IPS-NIHi7 (cell line): ENCODE results near the gene IRF2BPL.
"Not testable (repeated sequence)": the region's sequence is repeated elsewhere in the genome, so short reads cannot be mapped to it uniquely, and the experiment has no call there.

Experiments used
- DNase-seq: peaks from one replicate; pipeline ENCODE4 v3.0.0; 2012; ENCODE audit warnings: mixed read lengths; ENCODE audit errors: extremely low spot score

The IRF2BPL gene

GRCh38 chr14:77033622-77034589 lies 5.4 kb upstream of the IRF2BPL start:
- DNase-seq: peak; percentile 87

- DNase-seq: peak; percentile 68
Measured at GRCh38 chr14:77032844-77033621, 4.5 kb upstream of the IRF2BPL start.

GRCh38 chr14:77032491-77032843 lies 4.0 kb upstream of the IRF2BPL start:
- DNase-seq: no peak

- no peak for DNase-seq
Measured at GRCh38 chr14:77031759-77032490, 3.4 kb upstream of the IRF2BPL start.

- DNase-seq: no peak
Measured at GRCh38 chr14:77027538-77028383, 747 bp downstream of the IRF2BPL start.

GRCh38 chr14:77026930-77027537 lies 1.5 kb downstream of the IRF2BPL start:
- no peak for DNase-seq

- no peak for DNase-seq
Measured at GRCh38 chr14:77026166-77026929, 2.2 kb downstream of the IRF2BPL start.

- no peak for DNase-seq
Measured at GRCh38 chr14:77025744-77026165, 2.8 kb downstream of the IRF2BPL start.

- peak; percentile 85 for DNase-seq
Measured at GRCh38 chr14:77024171-77024691, 4.3 kb downstream of the IRF2BPL start.

- DNase-seq: peak; percentile 66
Measured at GRCh38 chr14:77023001-77023996, 5.2 kb downstream of the IRF2BPL start.

- DNase-seq: no peak
Measured at GRCh38 chr14:77022236-77022852, 6.2 kb downstream of the IRF2BPL start.

- DNase-seq: not testable (repeated sequence)
Measured at GRCh38 chr14:77021424-77021823, 7.1 kb downstream of the IRF2BPL start.

GRCh38 chr14:77018785-77019184 lies 9.7 kb downstream of the IRF2BPL start:
- DNase-seq: no peak

GRCh38 chr14:77017666-77018065 lies 10.8 kb downstream of the IRF2BPL start:
- DNase-seq: no peak

- DNase-seq: no peak
Measured at GRCh38 chr14:77014734-77015133, 13.8 kb downstream of the IRF2BPL start.

- DNase-seq: no peak
Measured at GRCh38 chr14:77014004-77014604, 14.4 kb downstream of the IRF2BPL start.

- no peak for DNase-seq
Measured at GRCh38 chr14:77012193-77012765, 16.2 kb downstream of the IRF2BPL start.
